Testis (tissue), 3 donors: ENCODE results near the gene EP400. TPM values are rescaled to one million over a fixed set of nuclear protein-coding genes. Genes with fewer than 3 reads are reported as not detected.

Experiments used
- DNase-seq: peaks from one replicate; pipeline ENCODE4 v3.0.0-alpha.2; 2019
- H3K27ac ChIP-seq, 2 donors: fragments of 200-600 bp; sonication (generic); one replicate each; pipeline ENCODE4 v1.5.1; 2019
- H3K27me3 ChIP-seq: fragments of 200-600 bp; sonication (generic); one replicate; pipeline ENCODE4 v1.5.1; 2019
- H3K36me3 ChIP-seq: fragments of 200-600 bp; sonication (generic); one replicate; pipeline ENCODE4 v1.5.1; 2017; ENCODE audit warnings: low read depth; ENCODE audit errors: missing control alignments
- H3K4me1 ChIP-seq: fragments of 200-600 bp; sonication (generic); one replicate; pipeline ENCODE4 v1.5.1; 2019
- H3K4me3 ChIP-seq, 2 donors: fragments of 200-600 bp; sonication (generic); one replicate each; pipeline ENCODE4 v1.5.1; 2017 to 2019
- H3K9me3 ChIP-seq: fragments of 200-600 bp; sonication (generic); one replicate; pipeline ENCODE4 v1.5.1; 2017
- POLR2A ChIP-seq: fragments of 450-650 bp; IDR thresholded peaks from one replicate; pipeline ENCODE4 v1.6.1; 2017; ENCODE audit warnings: antibody characterized with exemption, mild to moderate bottlenecking, moderate library complexity
- WGBS, 2 donors: methylation state at CpG; one replicate each; pipeline ENCODE4 v1.1.5; 2018; 5-methylcytosine and 5-hydroxymethylcytosine counted together
- intact Hi-C: fragments of 100-400 bp; cut with DNase I; formaldehyde crosslinking; loops from one replicate; pipeline ENCODE4 v1.15.1; 2023; ENCODE audit warnings: low total_unique reads
- polyA plus RNA-seq: library from polyadenylated mRNA; stranded (reverse); fragments of 350-450 nt; fragmentation: Illumina TruSeq; extraction: RNeasy Lipid Tissue Mini Kit (QIAGEN cat#74804); gene quantifications from one replicate; pipeline ENCODE4 v1.2.3, GENCODE V29; 2014; ENCODE audit warnings: low read depth, low replicate concordance; ENCODE audit not compliant: insufficient read depth
- total RNA-seq, 2 donors: library from RNA; depleted of rRNA; stranded (reverse); fragments of >200 nt; gene quantifications; one replicate each; pipeline ENCODE4 v1.2.3, GENCODE V29; 2016
- TF ChIP-seq, protein P1 (sequence below), 3 experiments: fragments of 450-650 bp in 2 of 3; fragments of 200-600 bp in 1 of 3; sonication (generic) in 1 of 3; IDR thresholded peaks; one replicate each; pipeline ENCODE4 v1.5.1; 2016 to 2019; ENCODE audit warnings: antibody characterized with exemption in 3 of 3, mild to moderate bottlenecking in 2 of 3, moderate library complexity in 1 of 3

Gene EP400
- total and polyA plus RNA-seq, 3 donors from 2014 or later: 44.2 to 83.0 (median 69.4) TPM

DNA sequence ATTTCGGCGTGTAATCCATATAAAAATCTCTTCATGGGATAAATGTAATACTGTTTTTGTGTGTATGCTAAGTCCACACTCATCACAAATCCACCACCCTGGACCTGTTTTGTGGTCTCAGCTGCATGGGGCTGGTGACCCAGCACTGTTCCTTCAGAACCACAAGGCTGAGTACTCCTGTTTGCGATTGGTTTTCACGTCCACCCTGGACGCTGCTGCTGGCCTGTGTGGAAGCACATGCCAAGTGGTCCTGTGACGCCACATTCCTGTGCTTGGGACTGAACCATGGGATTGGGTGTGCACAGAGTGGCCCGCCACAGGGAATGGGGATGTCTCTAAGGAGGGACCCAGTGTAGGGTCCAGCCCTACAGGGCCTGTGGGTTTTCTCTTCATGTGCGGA, 16.4 kb upstream of the EP400 start:
- DNase-seq: no peak
- Histone ChIP-seq H3K9me3 (no peaks in the 10 kb centered on the region), H3K4me1 (peaks cover 3% of the 10 kb centered on the region), H3K36me3 (no peaks in the 10 kb centered on the region), H3K4me3 (no peak overlapping the region), H3K27me3 (no peaks in the 10 kb centered on the region), H3K27ac (no peak overlapping the region)
- TF ChIP-seq, protein P1, sequence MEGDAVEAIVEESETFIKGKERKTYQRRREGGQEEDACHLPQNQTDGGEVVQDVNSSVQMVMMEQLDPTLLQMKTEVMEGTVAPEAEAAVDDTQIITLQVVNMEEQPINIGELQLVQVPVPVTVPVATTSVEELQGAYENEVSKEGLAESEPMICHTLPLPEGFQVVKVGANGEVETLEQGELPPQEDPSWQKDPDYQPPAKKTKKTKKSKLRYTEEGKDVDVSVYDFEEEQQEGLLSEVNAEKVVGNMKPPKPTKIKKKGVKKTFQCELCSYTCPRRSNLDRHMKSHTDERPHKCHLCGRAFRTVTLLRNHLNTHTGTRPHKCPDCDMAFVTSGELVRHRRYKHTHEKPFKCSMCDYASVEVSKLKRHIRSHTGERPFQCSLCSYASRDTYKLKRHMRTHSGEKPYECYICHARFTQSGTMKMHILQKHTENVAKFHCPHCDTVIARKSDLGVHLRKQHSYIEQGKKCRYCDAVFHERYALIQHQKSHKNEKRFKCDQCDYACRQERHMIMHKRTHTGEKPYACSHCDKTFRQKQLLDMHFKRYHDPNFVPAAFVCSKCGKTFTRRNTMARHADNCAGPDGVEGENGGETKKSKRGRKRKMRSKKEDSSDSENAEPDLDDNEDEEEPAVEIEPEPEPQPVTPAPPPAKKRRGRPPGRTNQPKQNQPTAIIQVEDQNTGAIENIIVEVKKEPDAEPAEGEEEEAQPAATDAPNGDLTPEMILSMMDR (IDR thresholded peaks at IDR 0.05): no peak
- no peak for TF ChIP-seq POLR2A
- intact Hi-C loops: no loop called here
- 93 to 95% methylated on average over 8 of the region's 8 CpGs for WGBS, 2 donors

DNA sequence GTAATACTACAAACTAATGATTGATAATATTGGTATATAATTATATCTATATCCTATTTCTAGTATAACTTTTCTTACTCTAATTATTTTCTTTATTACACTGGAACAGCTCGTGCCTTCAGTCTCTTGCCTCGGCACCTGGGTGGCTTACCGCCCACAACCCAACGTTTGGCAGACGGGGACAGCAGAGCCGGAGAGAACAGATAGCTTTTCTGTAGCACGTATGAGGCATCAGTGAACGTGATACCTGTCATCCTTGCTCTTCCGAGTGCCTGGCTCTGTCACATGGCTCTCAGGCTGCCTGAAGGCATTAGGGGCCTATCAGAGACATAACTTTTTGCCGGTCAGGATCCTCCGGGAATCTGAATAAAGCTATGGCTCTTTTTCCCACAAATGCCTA, 15.2 kb upstream of the EP400 start:
- WGBS, 2 donors: 88 to 91% methylated on average over 11 of the region's 11 CpGs
- DNase-seq: no peak
- no peak overlapping the region for H3K27ac ChIP-seq
- H3K9me3 ChIP-seq: no peaks in the 10 kb centered on the region
- H3K27me3 ChIP-seq: no peaks in the 10 kb centered on the region
- no peak overlapping the region for H3K4me3 ChIP-seq
- no peaks in the 10 kb centered on the region for H3K36me3 ChIP-seq
- TF ChIP-seq, protein P1 (IDR thresholded peaks at IDR 0.05): no peak
- TF ChIP-seq POLR2A: no peak
- intact Hi-C loops: no loop called here
- H3K4me1 ChIP-seq: peaks cover 3% of the 10 kb centered on the region

DNA sequence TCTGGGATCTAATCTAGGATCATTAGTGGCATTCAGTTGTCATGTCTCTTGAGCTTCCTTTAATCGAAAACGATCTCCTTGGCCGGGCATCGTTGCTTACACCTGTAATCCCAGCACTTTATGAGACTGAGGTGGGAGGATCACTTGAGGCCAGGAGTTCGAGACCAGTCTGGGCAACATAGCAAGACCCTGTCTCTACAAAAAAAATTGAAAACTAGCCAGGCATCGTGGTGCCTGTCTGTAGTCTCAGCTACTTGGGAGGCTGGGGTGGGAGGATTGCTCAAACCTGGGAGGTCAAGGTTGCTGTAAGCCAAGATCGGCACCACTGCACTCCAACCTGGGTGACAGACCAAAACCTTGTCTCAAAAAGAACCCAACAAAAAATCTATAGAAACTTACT, 11.7 kb upstream of the EP400 start:
- Histone ChIP-seq H3K27me3 (no peaks in the 10 kb centered on the region), H3K27ac (no peak overlapping the region), H3K36me3 (no peaks in the 10 kb centered on the region), H3K9me3 (no peaks in the 10 kb centered on the region), H3K4me1 (no peaks in the 10 kb centered on the region), H3K4me3 (no peak overlapping the region)
- no peak for DNase-seq
- TF ChIP-seq, protein P1 (IDR thresholded peaks at IDR 0.05): no peak
- TF ChIP-seq POLR2A: no peak
- intact Hi-C loops: no loop called here
- 75 to 77% methylated on average over 7 of the region's 7 CpGs for WGBS, 2 donors

DNA sequence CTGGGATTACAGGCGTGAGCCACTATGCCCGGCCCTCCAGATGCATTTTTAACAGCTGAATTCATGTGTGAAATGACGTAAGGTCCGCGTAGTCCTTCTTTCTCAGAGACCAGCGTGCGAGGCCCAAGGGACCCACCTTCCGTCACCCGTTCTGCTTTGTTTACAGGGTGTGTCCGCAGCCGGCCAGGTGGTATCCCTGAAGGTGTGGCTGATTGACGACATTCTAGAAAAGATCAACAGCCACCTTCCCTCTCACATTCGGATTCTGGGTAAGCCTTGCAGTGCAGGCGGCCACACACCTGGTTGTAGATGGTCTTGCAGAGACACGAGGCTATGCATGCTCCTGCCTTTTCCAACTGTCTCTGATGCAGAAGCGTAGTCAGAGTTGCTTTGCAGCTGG, 10.7 kb upstream of the EP400 start:
- WGBS, 2 donors: 90 to 95% methylated on average over 16 of the region's 16 CpGs
- H3K9me3 ChIP-seq: no peaks in the 10 kb centered on the region
- TF ChIP-seq, protein P1 (IDR thresholded peaks at IDR 0.05): no peak
- TF ChIP-seq POLR2A: no peak
- no peak for DNase-seq
- no peaks in the 10 kb centered on the region for H3K36me3 ChIP-seq
- intact Hi-C loops: no loop called here
- no peaks in the 10 kb centered on the region for H3K4me1 ChIP-seq
- H3K27ac ChIP-seq: no peak overlapping the region
- H3K4me3 ChIP-seq: no peak overlapping the region
- no peaks in the 10 kb centered on the region for H3K27me3 ChIP-seq

DNA sequence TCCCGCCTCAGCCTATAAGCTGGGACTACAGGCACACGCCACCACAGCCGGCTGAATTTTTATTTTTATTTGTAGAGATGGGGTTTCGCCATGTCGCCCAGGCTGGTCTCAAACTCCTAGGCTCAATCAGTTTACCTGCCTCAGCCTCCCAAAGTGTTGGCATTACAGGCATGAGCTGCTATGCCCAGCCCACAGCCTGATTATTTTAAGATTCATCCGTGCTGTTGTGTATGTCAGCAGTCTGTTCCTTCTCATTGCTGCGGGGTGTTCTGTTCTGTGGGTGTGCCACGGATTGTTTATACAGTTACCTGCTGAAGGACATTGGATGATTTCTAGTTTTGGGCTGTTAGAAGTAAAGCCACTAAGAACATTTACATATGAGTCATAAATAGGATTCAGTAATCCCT, 9.6 kb upstream of the EP400 start:
- no peak overlapping the region for H3K4me3 ChIP-seq
- no peaks in the 10 kb centered on the region for H3K27me3 ChIP-seq
- TF ChIP-seq POLR2A: no peak
- TF ChIP-seq, protein P1 (IDR thresholded peaks at IDR 0.05): no peak
- H3K4me1 ChIP-seq: no peaks in the 10 kb centered on the region
- intact Hi-C loops: no loop called here
- no peaks in the 10 kb centered on the region for H3K36me3 ChIP-seq
- no peak for DNase-seq
- 87 to 89% methylated on average over 8 of the region's 8 CpGs for WGBS, 2 donors
- H3K9me3 ChIP-seq: no peaks in the 10 kb centered on the region
- no peak overlapping the region for H3K27ac ChIP-seq
